Panc1 (cell line): ENCODE measurements around the gene AGPAT3. TPM values are rescaled to one million over a fixed set of nuclear protein-coding genes. Genes with fewer than 3 reads are reported as not detected.

Experiments
- ATAC-seq: fragments of 200-7000 bp; cut with Tn5 transposase; 2 replicates; pipeline ENCODE4 v1.9.1; 2020; ENCODE audit warnings: mild to moderate bottlenecking, moderate library complexity
- BruUV-seq: library from RNA; stranded (reverse); fragments of 400-500 nt; replicated peaks from 2 replicates; lab custom pipeline; 2021; lab: Mats Ljungman, UMichigan
- CTCF ChIA-PET: fragments of 300-600 bp; sonication (Branson Sonifier 250); formaldehyde crosslinking; loops from one replicate; lab custom pipeline; 2022; ENCODE audit warnings: antibody characterized with exemption; lab: Charles Lee
- POLR2A ChIA-PET: fragments of 300-600 bp; sonication (Branson Sonifier 250); formaldehyde crosslinking; loops from one replicate; lab custom pipeline; 2022; ENCODE audit warnings: antibody characterized with exemption; lab: Charles Lee
- DNase-seq: peaks from one replicate; pipeline ENCODE4 v3.0.0-alpha.2; 2010; ENCODE audit warnings: low read depth, low spot score
- H3K27ac ChIP-seq: 2 replicates; pipeline ENCODE4 v1.5.1; 2011; ENCODE audit warnings: mild to moderate bottlenecking, low read length, inconsistent platforms
- H3K27me3 ChIP-seq: fragments of 200-500 bp; sonication (Bioruptor generic); 2 replicates; pipeline ENCODE4 v1.6.0; 2014; ENCODE audit warnings: low read length, inconsistent platforms; ENCODE audit not compliant: control insufficient read depth, insufficient read depth
- H3K36me3 ChIP-seq: fragments of 200-500 bp; sonication (Bioruptor generic); 2 replicates; pipeline ENCODE4 v1.5.1; 2014; ENCODE audit warnings: inconsistent platforms, mild to moderate bottlenecking, low read length, moderate library complexity; ENCODE audit not compliant: control insufficient read depth, insufficient read depth
- H3K4me1 ChIP-seq: 2 replicates; pipeline ENCODE4 v1.5.1; 2011; ENCODE audit warnings: inconsistent platforms, mild to moderate bottlenecking, low read length, moderate library complexity; ENCODE audit not compliant: control insufficient read depth, insufficient read depth
- H3K4me3 ChIP-seq, 2 experiments: 2 replicates each; pipeline ENCODE4 v1.5.1; 2011 to 2012; ENCODE audit warnings: low read depth in 2 of 2, low read length in 2 of 2, mild to moderate bottlenecking in 2 of 2, inconsistent platforms in 1 of 2, moderate library complexity in 1 of 2
- H3K9me3 ChIP-seq: fragments of 200-500 bp; sonication (Bioruptor generic); 2 replicates; pipeline ENCODE4 v1.5.1; 2014; ENCODE audit warnings: low read depth, mild to moderate bottlenecking, inconsistent platforms, low read length, moderate library complexity; ENCODE audit not compliant: control insufficient read depth, insufficient read depth
- CTCF ChIP-seq: fragments of 450-650 bp; IDR thresholded peaks from 2 replicates; pipeline ENCODE4 v1.5.1; 2017; ENCODE audit warnings: mild to moderate bottlenecking
- POLR2AphosphoS5 ChIP-seq: IDR thresholded peaks from 2 replicates; pipeline ENCODE4 v1.6.1; 2012; ENCODE audit warnings: mild to moderate bottlenecking, low read depth, low read length, moderate library complexity
- REST ChIP-seq, 2 experiments: IDR thresholded peaks; 2 replicates each; pipeline ENCODE4 v1.6.1; 2011 to 2012; ENCODE audit warnings: low read depth in 2 of 2, control low read depth in 1 of 2, low read length in 1 of 2, mild to moderate bottlenecking in 1 of 2, moderate library complexity in 1 of 2; ENCODE audit not compliant: insufficient read depth in 1 of 2
- SIN3A ChIP-seq: IDR thresholded peaks from 2 replicates; pipeline ENCODE4 v1.6.1; 2012; ENCODE audit warnings: low read depth, mild to moderate bottlenecking, low read length, moderate library complexity, borderline replicate concordance; ENCODE audit not compliant: insufficient read depth
- TCF7L2 ChIP-seq: IDR thresholded peaks from 2 replicates; pipeline ENCODE4 v1.6.1; 2011; ENCODE audit warnings: mild to moderate bottlenecking, low read depth, low read length, inconsistent platforms
- in situ Hi-C: cut with HindIII; loops from 2 replicates; pipeline ENCODE4 v1.10.0; 2016; ENCODE audit warnings: low sequenced_read_pairs, low pct_unique_long_range_greater_than_20kb
- intact Hi-C: fragments of 100-400 bp; cut with micrococcal nuclease; formaldehyde crosslinking; loops from one replicate; pipeline ENCODE4 v1.10.0; 2022; ENCODE audit not compliant: unreplicated experiment
- total RNA-seq: library from RNA; stranded (reverse); gene quantifications from one replicate; pipeline ENCODE4 v1.2.1, GENCODE V29; 2021; ENCODE audit not compliant: unreplicated experiment

The AGPAT3 gene
- total RNA-seq, 1 experiment from 2014 or later = 40.1 TPM

GRCh38 chr21:43824333-43825241 lies 40.4 kb upstream of the AGPAT3 start:
- H3K27me3 ChIP-seq = no peaks in the 10 kb centered on the region
- no peak for TF ChIP-seq POLR2AphosphoS5
- no peak for TF ChIP-seq SIN3A
- no peak for TF ChIP-seq REST (IDR thresholded peaks at IDR 0.05; ENCODE audit: insufficient read depth in 1 of 2, low read depth in 2 of 2, low read length in 1 of 2)
- no peak for TF ChIP-seq TCF7L2
- TF ChIP-seq CTCF = no peak
- intact Hi-C loops = no loop called here
- ChIA-PET CTCF (no interaction called here), POLR2A (no interaction called here)
- H3K4me3 ChIP-seq = no peak overlapping the region
- no TSS peak for BruUV-seq
- in situ Hi-C loops = no loop called here
- no peaks in the 10 kb centered on the region for H3K36me3 ChIP-seq
- H3K27ac ChIP-seq = no peak overlapping the region
- no peaks in the 10 kb centered on the region for H3K9me3 ChIP-seq
- no peak for ATAC-seq
- no peaks in the 10 kb centered on the region; the same call in 1 of the 2 replicates for H3K4me1 ChIP-seq
- no peak for DNase-seq

GRCh38 chr21:43825242-43825935 lies 39.6 kb upstream of the AGPAT3 start:
- no peak overlapping the region for H3K4me3 ChIP-seq
- H3K27me3 ChIP-seq = no peaks in the 10 kb centered on the region
- ATAC-seq (no peak), DNase-seq (no peak)
- H3K27ac ChIP-seq = no peak overlapping the region
- H3K4me1 ChIP-seq = no peaks in the 10 kb centered on the region; the same call in 1 of the 2 replicates
- in situ Hi-C loops = no loop called here
- POLR2A ChIA-PET = no interaction called here
- TF ChIP-seq SIN3A (no peak), REST (IDR thresholded peaks at IDR 0.05; ENCODE audit: insufficient read depth in 1 of 2, low read depth in 2 of 2, low read length in 1 of 2) (no peak), POLR2AphosphoS5 (no peak), TCF7L2 (no peak), CTCF (no peak)
- intact Hi-C loops = no loop called here
- no TSS peak for BruUV-seq
- H3K9me3 ChIP-seq = no peaks in the 10 kb centered on the region
- H3K36me3 ChIP-seq = no peaks in the 10 kb centered on the region
- CTCF ChIA-PET = interaction anchor here (0.9 kb wide), 2 partner anchors 15 to 150 kb away, joined by 3 read pairs; no protein-coding TSS in a partner anchor
